HG03108 (cell line): ENCODE results near the gene TSHZ2.
"Not testable (repeated sequence)": the region's sequence is repeated elsewhere in the genome, so short reads cannot be mapped to it uniquely, and the experiment has no call there.

Experiments used
- ATAC-seq: cut with Tn5 transposase; IDR thresholded peaks from one replicate; pipeline ENCODE4 v1.9.1; 2021; ENCODE audit warnings: moderate library complexity; ENCODE audit not compliant: unreplicated experiment

Gene TSHZ2

DNA sequence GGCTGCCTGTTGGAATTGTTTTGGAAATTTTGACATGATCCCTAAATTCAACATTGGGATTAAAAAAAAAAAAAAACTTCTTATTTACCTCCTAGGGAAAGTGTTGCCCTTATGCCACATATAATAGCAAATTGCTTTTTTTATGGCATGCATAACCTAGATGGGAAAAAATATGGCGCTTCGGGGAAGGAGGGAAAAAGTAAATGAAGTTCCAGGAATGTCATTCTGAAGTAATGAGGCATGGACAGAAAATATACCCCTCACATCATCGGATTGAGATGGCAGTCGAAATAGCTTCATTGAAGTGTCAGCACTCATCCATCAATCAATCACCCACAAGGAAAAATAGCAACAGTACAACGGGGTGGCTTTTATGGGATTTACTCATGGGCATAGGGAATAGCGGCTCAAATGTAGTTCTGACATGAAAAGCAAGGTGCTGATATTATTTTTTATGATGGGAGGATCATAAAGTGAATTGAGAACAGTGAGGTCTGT, 516.7 kb downstream of the TSHZ2 start:
- no peak for ATAC-seq

DNA sequence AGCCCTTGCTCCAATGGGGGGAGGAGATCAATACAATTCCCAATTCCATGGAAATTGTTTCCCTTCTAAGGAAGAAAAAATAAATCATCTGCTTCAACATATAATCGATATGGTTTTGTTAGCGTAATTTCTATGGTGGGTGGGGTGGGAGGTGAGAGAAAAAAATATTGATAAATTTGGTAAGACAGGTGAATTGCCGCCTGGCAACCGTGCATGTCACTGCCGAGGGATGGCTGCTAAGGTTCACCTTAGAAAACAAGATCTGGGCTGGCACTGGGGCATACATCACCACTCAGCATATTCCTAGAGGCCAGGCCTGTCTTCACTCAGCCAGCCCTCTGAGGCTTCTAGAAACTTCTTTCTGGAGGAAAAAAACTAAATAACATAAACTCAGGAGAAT, 517.4 kb downstream of the TSHZ2 start:
- ATAC-seq, result no peak

DNA sequence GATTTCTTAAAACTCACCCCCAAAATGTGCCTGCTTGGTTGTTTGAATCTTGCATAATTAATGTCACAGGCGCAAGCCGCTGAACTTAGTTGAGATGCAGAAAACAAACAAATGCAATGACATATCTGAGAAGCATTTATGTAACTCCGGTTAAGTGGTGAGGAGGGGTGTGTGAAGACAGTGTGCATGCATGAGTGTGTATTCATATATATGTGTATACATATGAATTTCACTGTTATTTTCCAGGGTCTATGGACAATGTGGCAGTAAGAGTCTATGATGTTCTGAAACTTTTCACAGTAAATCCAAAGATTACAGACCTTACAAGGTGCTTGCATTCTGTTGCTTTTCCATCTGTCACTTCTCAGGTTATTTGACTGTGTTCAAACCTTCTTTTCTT, 518.5 kb downstream of the TSHZ2 start:
- ATAC-seq, result no peak

DNA sequence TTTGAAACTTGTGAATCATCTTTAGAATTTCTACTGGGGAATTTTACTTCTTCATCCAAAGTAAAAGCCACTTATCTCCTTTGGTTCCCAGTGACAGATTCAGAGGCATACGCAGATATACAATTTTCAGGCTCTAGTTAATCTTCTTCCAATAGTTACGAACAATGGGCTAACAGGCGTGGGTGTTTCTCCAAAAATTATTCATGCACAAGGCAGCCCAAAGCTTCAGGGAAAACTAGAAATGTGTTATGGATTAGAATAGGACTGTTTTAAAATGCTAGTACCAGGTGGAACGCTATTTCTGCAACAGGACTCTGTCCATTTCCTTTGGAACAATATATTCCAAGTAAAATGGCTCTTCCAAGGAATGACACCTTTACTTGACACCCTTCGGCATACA, 519.3 kb downstream of the TSHZ2 start:
- ATAC-seq, result no peak

DNA sequence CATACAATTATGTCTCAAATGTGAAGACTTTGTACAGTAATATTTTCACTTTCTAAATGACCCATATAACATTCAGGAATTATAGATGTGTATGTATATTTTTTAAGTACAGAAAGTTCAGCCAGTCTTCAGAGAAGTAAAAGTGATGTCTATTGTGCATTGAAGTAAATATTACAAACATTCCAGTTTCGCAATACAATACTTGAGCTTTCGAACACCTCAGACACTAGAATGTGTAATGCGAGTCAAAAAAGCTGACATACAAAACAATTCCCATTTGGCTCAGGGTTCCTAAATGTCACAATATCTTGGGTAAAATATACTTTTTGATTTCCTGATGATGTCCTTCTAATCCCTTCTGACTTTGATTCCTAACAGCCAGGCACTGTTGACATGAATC, 520.1 kb downstream of the TSHZ2 start:
- ATAC-seq, result no peak

DNA sequence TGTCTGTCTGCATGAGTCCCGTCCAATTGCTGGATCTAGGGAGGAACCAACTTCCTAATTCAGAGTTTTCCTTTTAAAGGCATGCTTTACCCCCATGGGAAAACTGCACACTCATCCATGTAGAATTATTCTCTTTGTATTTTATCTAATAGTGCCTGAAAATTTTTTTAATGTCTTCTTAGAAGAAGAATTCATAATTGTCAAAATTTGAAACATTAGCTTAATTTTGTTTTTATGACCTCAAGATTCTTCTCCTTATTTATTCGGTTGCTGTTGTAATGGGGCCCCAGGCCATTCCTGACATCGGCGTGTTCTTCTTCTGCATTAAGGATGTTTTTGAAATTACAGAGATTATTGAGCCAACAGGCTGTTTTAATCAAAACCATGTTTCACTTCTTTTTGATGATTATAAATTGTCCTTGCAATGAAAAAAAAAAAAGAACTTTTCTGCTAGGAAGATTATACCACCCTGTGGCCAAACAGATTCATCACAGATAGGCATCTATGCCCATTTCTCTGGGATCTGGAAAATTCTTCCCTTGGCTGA, 521.2 kb downstream of the TSHZ2 start:
- ATAC-seq, result no peak

DNA sequence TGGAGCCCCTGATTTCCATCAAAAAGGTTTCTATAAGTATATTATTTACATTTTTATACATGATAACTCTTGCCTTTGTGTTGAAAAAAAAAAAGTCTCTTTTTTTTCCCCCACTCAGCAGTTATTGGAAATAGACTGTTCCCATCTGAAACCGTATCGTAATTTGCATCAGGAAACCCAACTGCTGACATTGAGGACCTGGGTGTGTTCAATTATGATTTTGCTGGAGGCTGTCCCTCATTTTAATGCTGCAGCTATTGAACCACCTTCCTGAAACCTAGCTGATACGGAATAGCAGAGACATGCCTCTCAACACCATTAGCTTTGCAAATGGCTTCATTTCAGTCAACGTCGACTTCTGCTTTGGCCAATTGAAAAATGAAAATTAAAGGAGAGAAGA, 522.6 kb downstream of the TSHZ2 start:
- ATAC-seq, result no peak

DNA sequence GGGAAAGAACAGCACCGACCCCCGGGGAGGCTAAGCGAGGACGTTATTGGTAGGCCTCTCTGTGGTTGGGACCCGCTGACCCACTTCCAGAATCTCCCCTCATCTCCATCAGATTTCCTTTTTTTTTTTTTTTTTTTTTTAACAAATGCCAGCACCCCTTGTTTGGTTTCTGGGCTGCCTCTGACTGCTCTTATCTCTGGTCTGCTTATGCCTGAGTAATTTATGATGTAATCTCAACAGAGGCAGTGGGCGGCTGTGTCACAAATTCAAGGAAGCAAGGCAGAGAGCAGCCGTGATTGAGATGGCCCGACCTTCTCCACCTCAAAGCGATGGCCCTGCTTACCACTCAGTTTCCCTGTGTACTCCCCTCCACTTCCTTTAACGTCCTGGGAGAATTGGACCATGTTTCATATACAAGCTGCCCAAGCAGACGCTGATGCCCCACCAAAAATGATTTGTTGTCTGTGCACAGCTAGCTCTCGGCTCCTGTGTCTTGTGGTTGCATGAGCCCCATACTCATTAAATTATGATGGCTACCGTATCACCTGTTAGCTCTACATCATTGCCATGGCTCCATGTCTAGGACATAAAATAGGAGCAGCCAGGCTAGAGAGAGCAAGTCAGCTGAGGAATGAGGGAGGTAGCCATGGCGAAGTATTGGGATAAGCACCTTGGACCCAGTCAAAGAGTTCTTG, 523.4 kb downstream of the TSHZ2 start:
- no peak for ATAC-seq

DNA sequence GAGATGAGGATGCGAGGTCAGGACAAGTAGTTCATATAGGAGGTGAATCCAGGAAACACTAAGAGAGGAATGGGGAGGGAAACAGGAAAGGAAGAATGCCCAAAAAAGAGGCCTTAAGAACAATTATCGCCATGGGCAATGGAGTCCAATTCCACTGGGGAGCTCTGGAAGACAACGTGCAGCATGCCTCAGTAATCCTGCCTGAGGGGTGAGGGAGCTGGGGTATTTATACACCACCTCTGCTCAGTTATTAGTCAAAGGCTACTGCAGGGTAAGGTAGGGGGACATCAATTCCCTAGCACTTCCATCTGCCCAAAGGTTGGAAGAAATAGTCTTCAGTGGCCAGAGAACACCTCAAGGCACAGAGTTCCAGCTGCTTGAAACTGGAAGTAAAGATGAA, 525.1 kb downstream of the TSHZ2 start:
- no peak for ATAC-seq

DNA sequence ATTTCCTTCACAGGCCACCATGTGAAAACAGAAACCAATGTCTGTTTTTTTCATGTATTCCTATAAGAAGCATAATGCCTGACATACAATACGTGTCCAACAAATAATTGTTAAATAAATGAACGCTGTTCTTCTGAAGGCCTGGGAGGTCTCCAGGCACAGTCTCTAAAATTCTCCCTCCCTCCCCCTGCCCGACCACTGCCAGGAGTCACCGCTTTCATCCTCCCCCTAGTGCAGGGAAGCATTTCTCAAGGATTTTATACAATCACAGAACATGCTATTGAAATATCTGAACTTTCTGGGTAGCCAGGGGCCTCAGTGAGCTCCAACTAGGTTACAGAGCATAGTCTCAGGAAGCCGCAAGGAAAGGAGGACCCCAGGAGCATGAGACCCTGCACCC, 526.2 kb downstream of the TSHZ2 start:
- ATAC-seq, result no peak

DNA sequence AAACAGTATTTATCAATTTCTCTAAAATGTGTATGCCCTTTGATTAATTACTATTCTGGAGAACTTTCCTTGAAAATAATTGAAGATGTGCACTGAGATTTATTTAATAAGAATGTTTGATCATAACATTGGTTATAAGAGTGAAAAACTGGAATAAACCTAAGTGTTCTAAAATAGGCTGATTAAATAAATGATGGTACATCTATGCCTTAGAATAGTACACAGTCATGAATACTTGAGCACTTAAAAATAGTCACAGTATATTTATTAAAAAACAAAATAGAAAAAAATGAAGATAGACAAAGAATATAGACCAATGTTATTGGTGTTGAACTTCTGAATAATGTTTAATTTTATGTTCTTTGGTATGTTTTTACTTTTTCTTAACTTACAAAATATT, 528.5 kb downstream of the TSHZ2 start:
- ATAC-seq, result no peak

DNA sequence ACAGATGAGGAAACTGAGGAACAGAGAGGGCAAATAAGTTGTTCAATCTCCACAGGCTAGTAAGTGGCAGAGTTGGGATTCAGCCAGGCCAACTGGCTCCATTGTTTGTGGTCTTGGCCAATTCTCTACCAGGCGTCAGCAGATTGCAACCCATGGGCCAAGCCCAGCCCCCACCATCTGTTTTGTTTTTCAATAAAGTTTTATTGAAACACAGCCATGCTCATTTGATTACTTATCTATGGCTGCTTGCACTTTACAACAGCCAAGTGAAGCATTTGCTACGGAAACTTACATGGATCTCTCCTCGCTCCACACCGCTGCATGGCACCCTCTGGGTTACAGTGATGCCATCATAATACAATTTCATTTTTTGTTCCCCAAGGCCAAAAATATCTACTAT, 530.7 kb downstream of the TSHZ2 start:
- no peak for ATAC-seq

DNA sequence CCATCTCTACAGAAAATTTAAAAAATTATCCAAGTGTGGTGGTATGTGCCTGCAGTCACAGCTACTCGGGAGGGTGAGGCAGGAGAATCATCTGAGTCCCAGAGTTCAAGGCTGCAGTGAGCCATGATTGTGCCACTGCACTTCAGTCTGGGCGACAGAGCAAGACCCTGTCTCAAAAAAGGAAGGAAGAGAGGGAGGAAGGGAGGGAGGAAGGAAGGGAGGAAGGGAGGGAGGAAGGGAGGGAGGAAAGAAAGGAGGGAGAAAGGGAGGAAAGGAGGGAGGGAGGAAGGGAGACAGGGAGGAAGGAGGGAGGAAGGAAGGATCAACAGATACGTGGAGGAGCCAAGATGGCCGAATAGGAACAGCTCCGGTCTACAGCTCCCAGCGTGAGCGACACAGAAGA, 531.4 kb downstream of the TSHZ2 start:
- no peak for ATAC-seq

DNA sequence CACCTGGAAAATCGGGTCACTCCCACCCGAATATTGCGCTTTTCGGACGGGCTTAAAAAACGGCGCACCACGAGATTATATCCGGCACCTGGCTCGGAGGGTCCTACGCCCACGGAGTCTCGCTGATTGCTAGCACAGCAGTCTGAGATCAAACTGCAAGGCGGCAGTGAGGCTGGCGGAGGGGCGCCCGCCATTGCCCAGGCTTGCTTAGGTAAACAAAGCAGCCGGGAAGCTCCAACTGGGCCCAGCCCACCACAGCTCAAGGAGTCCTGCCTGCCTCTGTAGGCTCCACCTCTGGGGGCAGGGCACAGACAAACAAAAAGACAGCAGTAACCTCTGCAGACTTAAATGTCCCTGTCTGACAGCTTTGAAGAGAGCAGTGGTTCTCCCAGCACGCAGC, 531.9 kb downstream of the TSHZ2 start:
- not testable (repeated sequence) for ATAC-seq

DNA sequence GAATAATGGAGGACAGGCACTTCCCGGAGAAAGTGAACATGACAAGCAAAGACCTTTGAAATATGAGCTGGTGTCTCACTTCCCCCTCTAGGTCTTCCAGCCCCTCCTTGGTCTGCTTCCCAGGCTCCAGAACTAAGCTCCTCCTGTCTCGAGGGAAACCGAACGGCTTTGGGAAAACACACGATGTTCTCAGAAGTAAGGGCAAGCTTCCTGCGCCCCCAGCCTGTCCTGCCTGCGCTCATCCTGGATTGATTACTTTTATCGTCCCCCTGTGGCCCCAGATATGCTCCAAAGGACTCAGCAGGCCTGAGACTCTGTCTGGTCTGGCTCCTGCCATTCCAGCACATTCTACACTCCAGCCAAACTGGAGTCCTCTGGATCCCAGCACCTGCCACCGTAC, 538.1 kb downstream of the TSHZ2 start:
- no peak for ATAC-seq

DNA sequence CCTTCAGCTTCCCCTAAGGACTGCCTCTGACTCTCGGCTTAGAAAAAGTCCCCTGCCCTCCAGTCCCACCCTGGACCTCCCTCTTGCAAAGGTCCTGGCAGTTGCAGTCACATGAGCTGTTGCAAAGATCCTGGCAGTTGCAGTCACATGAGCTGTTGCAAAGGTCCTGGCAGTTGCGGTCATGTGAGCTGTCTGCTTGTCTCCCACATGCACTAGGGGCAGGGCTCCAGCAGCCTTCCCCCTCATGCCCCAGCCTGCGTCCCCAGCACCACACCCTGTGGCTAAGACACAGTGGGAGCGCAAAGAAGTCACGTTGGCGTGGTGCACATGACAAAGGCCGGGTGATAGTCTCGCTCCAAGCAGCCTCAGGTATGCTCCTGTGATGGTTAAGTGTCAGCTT, 538.5 kb downstream of the TSHZ2 start:
- no peak for ATAC-seq

DNA sequence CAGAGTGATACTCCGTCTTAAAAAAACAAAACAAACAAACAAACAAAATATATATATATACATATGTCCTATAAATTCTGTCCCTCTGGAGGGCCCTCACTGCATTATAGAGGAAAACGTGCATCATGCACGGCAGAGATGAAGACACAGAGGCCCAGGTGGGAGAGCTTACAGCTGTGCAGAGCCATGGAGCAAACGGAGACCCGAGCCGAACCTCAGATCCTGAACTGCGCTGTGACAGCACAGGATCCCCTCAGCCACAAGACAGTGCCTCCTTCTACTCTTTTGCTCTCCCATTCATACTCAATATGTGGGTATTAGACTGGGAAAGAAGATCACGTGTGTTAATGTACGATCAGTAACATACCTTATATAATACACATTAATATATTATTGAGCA, 539.9 kb downstream of the TSHZ2 start:
- no peak for ATAC-seq

DNA sequence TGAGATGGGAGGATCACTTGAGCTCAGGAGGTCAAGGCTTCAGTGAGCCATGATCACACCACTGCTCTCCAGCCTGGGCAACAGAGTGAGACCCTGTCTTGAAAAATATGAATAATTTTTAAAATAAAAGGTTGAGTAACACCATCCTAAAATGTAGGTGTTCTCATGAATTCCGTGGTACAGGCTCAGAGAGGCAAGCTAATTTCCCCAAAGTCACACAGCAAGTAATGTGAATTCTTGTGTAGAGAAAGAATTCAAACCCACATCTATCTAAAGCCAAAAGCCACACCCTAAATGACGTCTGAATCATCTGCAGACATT, 541.0 kb downstream of the TSHZ2 start:
- no peak for ATAC-seq

DNA sequence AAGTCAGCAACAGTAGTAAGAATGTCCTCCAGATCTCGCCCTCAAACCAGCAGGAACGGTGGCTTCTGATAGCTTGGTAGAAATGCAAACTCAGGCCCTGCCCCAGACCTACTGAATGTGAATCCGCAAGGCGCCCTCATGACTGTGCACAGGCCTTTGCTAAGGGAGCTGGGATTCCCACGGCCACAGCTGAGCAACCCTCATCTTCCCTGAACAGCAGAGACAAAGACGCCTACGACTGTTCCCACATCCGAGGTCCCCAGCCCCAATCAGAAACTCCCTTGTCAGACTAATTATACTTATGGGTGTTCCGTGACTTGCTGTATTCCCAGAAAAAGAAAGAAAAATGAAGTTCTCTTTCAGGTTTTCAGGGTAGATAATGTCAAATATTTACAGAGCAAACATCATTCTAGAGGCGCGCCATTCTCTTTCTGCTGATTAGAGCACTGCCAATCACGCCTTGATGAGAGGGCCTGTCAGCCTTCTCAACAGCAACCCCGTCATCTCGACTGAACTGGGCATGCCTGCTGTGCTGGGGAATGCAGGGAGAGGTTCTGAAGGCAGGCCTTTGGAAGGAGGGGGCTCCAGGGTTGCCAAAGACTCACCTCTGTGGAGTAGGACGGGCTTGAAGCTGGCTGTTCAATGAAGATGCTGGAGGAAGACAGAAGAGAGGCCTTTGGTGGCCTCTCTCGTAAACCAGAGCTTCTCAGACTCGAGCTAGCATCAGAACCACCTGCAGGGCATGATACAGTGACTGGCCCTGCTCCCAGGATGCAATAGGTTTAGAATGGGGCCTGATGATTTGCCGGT, 541.5 kb downstream of the TSHZ2 start:
- ATAC-seq, result no peak

DNA sequence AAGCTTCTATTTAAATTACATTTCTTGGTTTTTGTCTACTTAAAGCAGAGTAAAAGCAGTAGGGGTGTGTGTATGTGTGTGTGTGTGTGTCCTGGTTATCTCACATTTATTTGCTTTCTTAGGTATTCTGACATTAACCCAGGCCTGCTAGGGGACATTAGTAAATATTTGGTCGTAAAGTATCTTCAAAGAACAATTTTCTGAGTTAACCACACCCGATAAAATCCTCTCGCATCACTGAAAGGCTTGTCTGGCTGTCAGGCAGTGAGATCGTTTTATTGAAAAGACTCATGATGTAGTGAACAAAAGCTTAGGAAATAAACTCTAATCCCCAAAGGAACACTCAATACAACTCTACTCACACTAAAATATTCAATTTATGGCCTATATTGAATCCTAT, 543.6 kb downstream of the TSHZ2 start:
- no peak for ATAC-seq

DNA sequence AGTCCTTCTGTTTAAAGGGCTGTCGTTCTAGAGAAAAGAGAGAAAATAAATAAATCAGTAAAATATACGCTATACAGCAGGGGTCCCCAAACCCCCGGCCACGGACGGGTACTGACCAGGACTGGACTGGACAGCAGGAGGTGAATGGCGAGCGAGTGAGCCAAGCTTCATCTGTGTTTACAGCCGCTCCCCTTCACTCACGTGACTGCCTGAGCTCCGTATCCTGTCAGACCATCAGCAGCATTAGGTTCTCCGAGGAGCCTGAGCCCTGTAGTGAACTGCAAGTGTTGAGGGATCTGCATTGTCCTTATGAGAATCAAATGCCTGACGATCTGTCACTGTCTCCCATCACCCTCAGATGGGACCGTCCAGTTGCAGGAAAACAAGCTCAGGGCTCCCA, 545.0 kb downstream of the TSHZ2 start:
- no peak for ATAC-seq

DNA sequence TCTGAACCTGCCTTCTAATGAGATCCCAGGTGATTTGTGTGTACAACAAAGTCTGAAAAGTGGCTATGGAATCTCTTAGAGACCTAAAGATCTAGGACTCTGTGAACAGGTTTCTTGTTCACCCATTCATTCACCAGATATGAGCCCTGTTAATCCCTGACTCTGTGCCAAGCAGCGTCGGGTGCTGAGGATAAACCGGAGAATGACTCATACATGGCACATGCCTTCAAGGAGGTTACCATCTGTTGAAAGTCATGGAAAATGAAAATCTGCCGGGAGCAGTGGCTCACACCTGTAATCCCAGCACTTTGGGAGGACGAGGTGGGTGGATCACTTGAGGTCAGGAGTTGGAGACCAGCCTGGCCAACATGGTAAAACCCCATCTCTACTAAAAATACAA, 549.3 kb downstream of the TSHZ2 start:
- not testable (repeated sequence) for ATAC-seq
